A549 (cell line): ENCODE data around the gene EFS. TPM values are rescaled to one million over a fixed set of nuclear protein-coding genes. Genes with fewer than 3 reads are reported as not detected.
A peak's percentile ranks its signal among the peaks of the same experiment; 100 is the strongest.

Experiments used
- ATAC-seq, 2 experiments: fragments of 200-7000 bp in 1 of 2; fragments of >200 bp in 1 of 2; cut with Nextera tagmentation in 1 of 2; cut with Tn5 transposase in 1 of 2; 3 replicates each; pipeline versions ENCODE4 v1.8.0 to v1.9.1; 2018 to 2020; ENCODE audit warnings: mild to moderate bottlenecking in 1 of 2, moderate library complexity in 1 of 2
- CTCF ChIA-PET: fragments of 300-600 bp; sonication (Branson Sonifier 250); formaldehyde crosslinking; extraction: SDS; loops from one replicate; lab custom pipeline; 2021; ENCODE audit warnings: antibody characterized with exemption, inconsistent platforms; lab: Yijun Ruan, JAX
- POLR2A ChIA-PET: fragments of 350-600 bp; formaldehyde crosslinking; extraction: SDS; loops from one replicate; lab custom pipeline; 2021; ENCODE audit warnings: antibody characterized with exemption, inconsistent platforms; lab: Yijun Ruan, JAX
- DNase-seq, 2 experiments: peaks; one replicate each; pipeline versions ENCODE4 v3.0.0 to v3.0.0-alpha.2; 2011 to 2016; ENCODE audit warnings: low read depth in 1 of 2, low spot score in 1 of 2
- FAIRE-seq: peaks from 2 replicates; lab custom pipeline; 2011; peaks lifted over from hg19 to GRCh38; lab: Jason Lieb, UNC
- H3K27ac ChIP-seq, 2 experiments: fragments of >200 bp; sonication (Bioruptor Twin); formaldehyde crosslinking; 3 replicates each; pipeline ENCODE4 v1.5.1; 2016 to 2017
- H3K4me1 ChIP-seq: fragments of >200 bp; sonication (Bioruptor Twin); formaldehyde crosslinking; 3 replicates; pipeline ENCODE4 v1.6.1; 2016
- H3K4me2 ChIP-seq: fragments of >200 bp; sonication (Bioruptor Twin); formaldehyde crosslinking; 3 replicates; pipeline ENCODE4 v1.6.1; 2016
- H3K4me3 ChIP-seq: fragments of >200 bp; sonication (Bioruptor Twin); formaldehyde crosslinking; 3 replicates; pipeline ENCODE4 v1.5.1; 2016
- H3K9me3 ChIP-seq: fragments of >200 bp; sonication (Bioruptor Twin); formaldehyde crosslinking; 3 replicates; pipeline ENCODE4 v1.6.1; 2016
- CEBPB ChIP-seq, 2 experiments: fragments of >200 bp in 1 of 2; sonication (Bioruptor Twin) in 1 of 2; formaldehyde crosslinking in 1 of 2; IDR thresholded peaks; 2 replicates each; pipeline ENCODE4 v1.6.1; 2012 to 2016
- CHD2 ChIP-seq: fragments of 150-350 bp; IDR thresholded peaks from 2 replicates; pipeline ENCODE4 v1.6.1; 2014; ENCODE audit warnings: low read length; ENCODE audit not compliant: partially characterized antibody
- EHF ChIP-seq: fragments of 250-450 bp; sonication (Bioruptor Pico); IDR thresholded peaks from 2 replicates; pipeline ENCODE4 v1.5.0; 2020; ENCODE audit warnings: mild to moderate bottlenecking
- EHMT2 ChIP-seq: fragments of 200-600 bp; sonication (generic); IDR thresholded peaks from 2 replicates; pipeline ENCODE4 v1.6.1; 2016; ENCODE audit warnings: antibody characterized with exemption, low read depth, mild to moderate bottlenecking, moderate library complexity
- FOSL2 ChIP-seq, 2 experiments: fragments of 450-650 bp in 1 of 2; fragments of >200 bp in 1 of 2; sonication (Bioruptor Twin) in 1 of 2; formaldehyde crosslinking; IDR thresholded peaks; 2 replicates each; pipeline versions ENCODE4 v1.5.0 to v1.6.1; 2016 to 2020; ENCODE audit warnings: mild to moderate bottlenecking in 1 of 2, moderate library complexity in 1 of 2
- HOXB13 ChIP-seq: fragments of 250-450 bp; sonication (Bioruptor Pico); IDR thresholded peaks from 2 replicates; pipeline ENCODE4 v1.5.0; 2020; ENCODE audit warnings: low read depth, mild to moderate bottlenecking, moderate library complexity
- JUN ChIP-seq, 2 experiments: fragments of >200 bp; sonication (Bioruptor Twin); formaldehyde crosslinking; IDR thresholded peaks; 2 replicates in 1 of 2; 3 replicates in 1 of 2; pipeline ENCODE4 v1.6.1; 2016 to 2017
- PHF8 ChIP-seq: fragments of 200-600 bp; sonication (generic); IDR thresholded peaks from 2 replicates; pipeline ENCODE4 v1.6.1; 2016; ENCODE audit warnings: low read depth, mild to moderate bottlenecking, antibody characterized with exemption, moderate library complexity, borderline replicate concordance
- POLR2A ChIP-seq: IDR thresholded peaks from 2 replicates; pipeline ENCODE4 v1.6.1; 2012; ENCODE audit warnings: mild to moderate bottlenecking, low read length
- POLR2AphosphoS2 ChIP-seq: conservative IDR thresholded peaks from 2 replicates; pipeline ENCODE4 v1.6.1; 2012; ENCODE audit warnings: low read length, improper control_type of control experiment, inconsistent platforms
- RCOR1 ChIP-seq: fragments of 150-350 bp; IDR thresholded peaks from 2 replicates; pipeline ENCODE4 v1.6.1; 2014; ENCODE audit warnings: antibody characterized with exemption, low read length, low read depth
- ZSCAN20 ChIP-seq: fragments of 250-450 bp; sonication (Bioruptor Pico); IDR thresholded peaks from 2 replicates; pipeline ENCODE4 v1.8.0; 2022; ENCODE audit warnings: mild to moderate bottlenecking, moderate library complexity
- WGBS: methylation state at CpG from one replicate; pipeline ENCODE4 v1.1.6; 2017; ENCODE audit errors: missing lambda C conversion rate; 5-methylcytosine and 5-hydroxymethylcytosine counted together
- polyA plus RNA-seq, 4 experiments: library from polyadenylated mRNA; depleted of rRNA in 3 of 4; stranded (reverse); fragments of >200 nt; fragmentation: RNase III in 1 of 4; extraction: RNeasy Plus Mini Kit Qiagen cat#74134 plus additional on column Dnase treatment in 1 of 4; gene quantifications; 2 replicates in 3 of 4; 3 replicates in 1 of 4; pipeline ENCODE4 v1.2.3, GENCODE V29; 2011 to 2017
- TF ChIP-seq, protein P1 (sequence below): fragments of 250-450 bp; sonication (Bioruptor Pico); IDR thresholded peaks from 2 replicates; pipeline ENCODE4 v1.5.0; 2020; ENCODE audit warnings: low read depth, mild to moderate bottlenecking, moderate library complexity
- TF ChIP-seq, protein P2 (sequence below): IDR thresholded peaks from 2 replicates; pipeline ENCODE4 v1.6.1; 2012
- TF ChIP-seq, protein P3 (sequence below): fragments of >200 bp; sonication (Bioruptor Twin); formaldehyde crosslinking; IDR thresholded peaks from 3 replicates; pipeline ENCODE4 v1.6.1; 2016
- TF ChIP-seq, protein P4 (sequence below): fragments of 450-650 bp; IDR thresholded peaks from 2 replicates; pipeline ENCODE4 v1.6.1; 2014; ENCODE audit warnings: antibody characterized with exemption
- TF ChIP-seq, protein P5 (sequence below): IDR thresholded peaks from 2 replicates; pipeline ENCODE4 v1.6.1; 2012; ENCODE audit warnings: low read depth, borderline replicate concordance
- TF ChIP-seq, protein P6 (sequence below): IDR thresholded peaks from 2 replicates; pipeline ENCODE4 v1.6.1; 2012

Gene EFS
- polyA plus RNA-seq, 2 of the 4 experiments (the other 2 are of a cell fraction), result not detected

DNA sequence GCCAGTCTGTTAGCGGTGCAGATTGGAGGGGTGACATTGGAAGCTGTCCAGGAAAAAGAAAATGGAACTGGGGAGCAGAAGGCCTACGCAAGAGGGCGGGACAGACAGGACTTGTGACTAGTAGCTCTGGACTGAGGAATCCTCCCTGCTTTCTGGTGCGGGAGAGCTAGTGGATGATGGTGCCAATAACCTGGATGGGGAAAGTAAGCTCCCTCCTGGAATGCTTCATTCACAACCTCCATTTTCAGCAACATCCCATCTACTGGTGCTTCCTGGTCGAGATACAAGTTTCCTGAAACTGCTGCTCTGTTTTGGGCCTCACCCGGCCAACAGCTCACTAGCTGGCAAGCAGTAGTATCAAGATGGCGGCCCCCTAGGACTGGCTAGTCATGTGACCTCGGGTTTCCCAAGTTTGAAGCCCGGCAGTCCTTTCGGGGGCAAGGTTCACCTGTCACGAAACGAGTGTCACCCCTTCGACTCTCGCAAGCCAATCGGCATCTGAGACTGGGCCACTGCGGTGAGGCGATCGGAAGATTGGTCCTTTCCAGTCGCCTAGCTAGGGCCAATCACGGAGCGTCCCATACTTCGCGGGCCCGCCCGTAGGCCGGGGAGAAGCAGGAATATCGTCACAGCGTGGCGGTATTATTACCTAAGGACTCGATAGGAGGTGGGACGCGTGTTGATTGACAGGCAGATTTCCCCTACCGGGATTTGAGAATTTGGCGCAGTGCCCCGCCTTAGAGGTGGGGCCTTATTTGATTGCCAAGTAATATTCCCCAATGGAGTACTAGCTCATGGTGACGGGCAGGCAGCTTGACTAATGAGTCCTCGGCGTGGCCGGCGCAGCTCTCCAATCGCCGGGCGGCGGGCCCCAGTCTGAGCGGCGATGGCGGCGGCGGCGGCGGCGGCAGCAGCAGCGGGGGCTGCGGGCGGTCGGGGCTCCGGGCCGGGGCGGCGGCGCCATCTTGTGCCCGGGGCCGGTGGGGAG is 44.1 kb downstream of the EFS start, which contains the start of gene PABPN1:
TSS of gene PABPN1 (plus strand) at position 874 of the 988 bp plus-strand sequence. CDS start at position 887, 13 bp downstream.
- DNase-seq (peak; percentile 98 to 100), FAIRE-seq (peak; percentile 7), ATAC-seq (peak; percentile 90 to 96)
- TF ChIP-seq JUN (IDR thresholded peaks at IDR 0.05) (peak; percentile 58 to 82; a peak in 3 of 5 replicates), PHF8 (no peak), ZSCAN20 (CRISPR knock-in tag) (no peak), CEBPB (IDR thresholded peaks at IDR 0.05) (peak in 1 of 2 experiments; percentile 61; a peak in 1 of 4 replicates), HOXB13 (no peak), EHF (no peak), RCOR1 (no peak), EHMT2 (peak; percentile 56; the same call in 1 of the 2 replicates), FOSL2 (IDR thresholded peaks at IDR 0.05) (no peak), FOSL2 (CRISPR knock-in tag; IDR thresholded peaks at IDR 0.05) (0 out of 2 replicates have a peak, but pooled peaks have one; percentile 23), POLR2A (no peak), CHD2 (peak; percentile 51), POLR2AphosphoS2 (peak; percentile 76)
- TF ChIP-seq, protein P1, sequence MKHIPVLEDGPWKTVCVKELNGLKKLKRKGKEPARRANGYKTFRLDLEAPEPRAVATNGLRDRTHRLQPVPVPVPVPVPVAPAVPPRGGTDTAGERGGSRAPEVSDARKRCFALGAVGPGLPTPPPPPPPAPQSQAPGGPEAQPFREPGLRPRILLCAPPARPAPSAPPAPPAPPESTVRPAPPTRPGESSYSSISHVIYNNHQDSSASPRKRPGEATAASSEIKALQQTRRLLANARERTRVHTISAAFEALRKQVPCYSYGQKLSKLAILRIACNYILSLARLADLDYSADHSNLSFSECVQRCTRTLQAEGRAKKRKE (CRISPR knock-in tag), result 0 out of 2 replicates have a peak, but pooled peaks have one; percentile 46
- TF ChIP-seq, protein P2, sequence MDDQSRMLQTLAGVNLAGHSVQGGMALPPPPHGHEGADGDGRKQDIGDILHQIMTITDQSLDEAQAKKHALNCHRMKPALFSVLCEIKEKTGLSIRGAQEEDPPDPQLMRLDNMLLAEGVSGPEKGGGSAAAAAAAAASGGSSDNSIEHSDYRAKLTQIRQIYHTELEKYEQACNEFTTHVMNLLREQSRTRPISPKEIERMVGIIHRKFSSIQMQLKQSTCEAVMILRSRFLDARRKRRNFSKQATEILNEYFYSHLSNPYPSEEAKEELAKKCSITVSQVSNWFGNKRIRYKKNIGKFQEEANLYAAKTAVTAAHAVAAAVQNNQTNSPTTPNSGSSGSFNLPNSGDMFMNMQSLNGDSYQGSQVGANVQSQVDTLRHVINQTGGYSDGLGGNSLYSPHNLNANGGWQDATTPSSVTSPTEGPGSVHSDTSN, result peak; percentile 98
- TF ChIP-seq, protein P3, sequence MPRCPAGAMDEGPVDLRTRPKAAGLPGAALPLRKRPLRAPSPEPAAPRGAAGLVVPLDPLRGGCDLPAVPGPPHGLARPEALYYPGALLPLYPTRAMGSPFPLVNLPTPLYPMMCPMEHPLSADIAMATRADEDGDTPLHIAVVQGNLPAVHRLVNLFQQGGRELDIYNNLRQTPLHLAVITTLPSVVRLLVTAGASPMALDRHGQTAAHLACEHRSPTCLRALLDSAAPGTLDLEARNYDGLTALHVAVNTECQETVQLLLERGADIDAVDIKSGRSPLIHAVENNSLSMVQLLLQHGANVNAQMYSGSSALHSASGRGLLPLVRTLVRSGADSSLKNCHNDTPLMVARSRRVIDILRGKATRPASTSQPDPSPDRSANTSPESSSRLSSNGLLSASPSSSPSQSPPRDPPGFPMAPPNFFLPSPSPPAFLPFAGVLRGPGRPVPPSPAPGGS, result peak; percentile 70; the same call in 1 of the 3 replicates
- TF ChIP-seq, protein P4, sequence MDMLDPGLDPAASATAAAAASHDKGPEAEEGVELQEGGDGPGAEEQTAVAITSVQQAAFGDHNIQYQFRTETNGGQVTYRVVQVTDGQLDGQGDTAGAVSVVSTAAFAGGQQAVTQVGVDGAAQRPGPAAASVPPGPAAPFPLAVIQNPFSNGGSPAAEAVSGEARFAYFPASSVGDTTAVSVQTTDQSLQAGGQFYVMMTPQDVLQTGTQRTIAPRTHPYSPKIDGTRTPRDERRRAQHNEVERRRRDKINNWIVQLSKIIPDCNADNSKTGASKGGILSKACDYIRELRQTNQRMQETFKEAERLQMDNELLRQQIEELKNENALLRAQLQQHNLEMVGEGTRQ, result peak; percentile 93
- TF ChIP-seq, protein P5, sequence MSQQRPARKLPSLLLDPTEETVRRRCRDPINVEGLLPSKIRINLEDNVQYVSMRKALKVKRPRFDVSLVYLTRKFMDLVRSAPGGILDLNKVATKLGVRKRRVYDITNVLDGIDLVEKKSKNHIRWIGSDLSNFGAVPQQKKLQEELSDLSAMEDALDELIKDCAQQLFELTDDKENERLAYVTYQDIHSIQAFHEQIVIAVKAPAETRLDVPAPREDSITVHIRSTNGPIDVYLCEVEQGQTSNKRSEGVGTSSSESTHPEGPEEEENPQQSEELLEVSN, result 0 out of 2 replicates have a peak, but pooled peaks have one; percentile 46
- TF ChIP-seq, protein P6, sequence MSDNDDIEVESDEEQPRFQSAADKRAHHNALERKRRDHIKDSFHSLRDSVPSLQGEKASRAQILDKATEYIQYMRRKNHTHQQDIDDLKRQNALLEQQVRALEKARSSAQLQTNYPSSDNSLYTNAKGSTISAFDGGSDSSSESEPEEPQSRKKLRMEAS, result peak; percentile 55
- ChIA-PET CTCF (interaction anchor here (0.5 to 5.2 kb wide), 13 partner anchors 11 to 824 kb away, joined by 3 to 30 read pairs (median 7); partner anchors contain the start of genes BCL2L2 and PPP1R3E), POLR2A (interaction anchor here (0.6 to 3.2 kb wide), 13 partner anchors 10 to 794 kb away, joined by 3 to 64 read pairs (median 5); partner anchors contain the start of genes ACIN1, BCL2L2, C14orf119 and DCAF11)
- WGBS, result 10% methylated on average over 32 of the region's 63 CpGs
- peak within 1 kb of the TSS; percentile 97 for H3K4me3 ChIP-seq
- H3K4me2 ChIP-seq, result peak within 1 kb of the TSS; percentile 87
- no peaks in the 10 kb centered on the region for H3K9me3 ChIP-seq
- H3K4me1 ChIP-seq, result peaks cover 24% of the 10 kb centered on the region
- peak within 1 kb of the TSS; percentile 99 to 100 for H3K27ac ChIP-seq
